Effector memory CD4-positive, alpha-beta T cell (primary cell): Measurements from ENCODE around the gene CYP46A1.

Source experiments
- DNase-seq, 3 donors: peaks; one replicate each; pipeline ENCODE4 v3.0.0-alpha.2; 2020
- H3K27ac ChIP-seq: 2 replicates; pipeline ENCODE4 v1.7.0; 2013; ENCODE audit warnings: mild to moderate bottlenecking, low read length, moderate library complexity; ENCODE audit not compliant: insufficient read depth, poor library complexity, severe bottlenecking
- H3K27me3 ChIP-seq: replicated peaks from 2 replicates; pipeline ENCODE4 v1.7.0; 2013; ENCODE audit warnings: mild to moderate bottlenecking, low read length; ENCODE audit not compliant: insufficient read depth, control insufficient read depth, poor library complexity, severe bottlenecking
- H3K36me3 ChIP-seq: 2 replicates; pipeline ENCODE4 v1.7.0; 2013; ENCODE audit warnings: mild to moderate bottlenecking, low read length, moderate library complexity; ENCODE audit not compliant: control insufficient read depth, insufficient read depth
- H3K4me1 ChIP-seq: 2 replicates; pipeline ENCODE4 v1.7.0; 2013; ENCODE audit warnings: low read length, mild to moderate bottlenecking; ENCODE audit not compliant: control insufficient read depth, insufficient read depth, poor library complexity, severe bottlenecking
- H3K4me3 ChIP-seq: 2 replicates; pipeline ENCODE4 v1.7.0; 2013; ENCODE audit warnings: low read length, low read depth, mild to moderate bottlenecking; ENCODE audit not compliant: insufficient read depth, poor library complexity, severe bottlenecking
- H3K9me3 ChIP-seq: 2 replicates; pipeline ENCODE4 v1.7.0; 2013; ENCODE audit warnings: mild to moderate bottlenecking, low read length, moderate library complexity; ENCODE audit not compliant: control insufficient read depth

The CYP46A1 gene

DNA sequence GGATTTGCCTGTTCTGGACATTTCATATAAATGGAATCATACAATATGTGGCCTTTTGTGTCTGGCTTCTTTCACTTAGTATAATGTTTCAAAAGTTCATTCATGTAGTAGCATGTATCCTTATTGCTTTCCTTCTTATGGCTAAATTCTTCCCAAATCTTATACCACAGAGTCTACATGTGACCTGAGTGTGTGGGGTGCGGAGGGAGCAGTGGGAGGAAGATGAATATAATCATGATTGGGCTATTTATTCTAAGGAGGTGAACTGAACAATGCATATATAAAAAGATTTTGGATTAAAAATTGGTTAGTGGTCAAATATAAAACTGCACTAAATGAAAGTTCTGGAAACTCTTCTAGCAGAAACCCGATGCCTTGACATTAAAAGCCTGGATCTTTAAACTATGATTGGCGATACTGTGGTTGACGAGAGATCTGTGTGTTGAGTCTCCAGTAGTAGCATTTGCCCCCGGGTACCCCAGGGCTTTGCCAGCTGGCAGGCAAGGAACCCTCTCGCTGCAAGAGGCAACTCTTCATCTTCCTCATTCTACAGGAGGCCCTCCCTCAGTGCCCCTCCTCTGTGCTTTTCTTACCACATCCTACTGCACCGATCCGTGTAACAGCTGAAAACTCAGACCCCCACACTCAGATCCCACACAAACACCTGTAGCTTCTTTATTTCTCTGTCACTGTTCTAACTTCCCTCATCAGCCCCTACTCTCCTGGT, 2.6 kb downstream of the CYP46A1 start:
- DNase-seq: no peak
- no peak overlapping the region for H3K4me3 ChIP-seq
- H3K9me3 ChIP-seq: no peaks in the 10 kb centered on the region
- no peaks in the 10 kb centered on the region for H3K36me3 ChIP-seq
- H3K4me1 ChIP-seq: peaks cover 11% of the 10 kb centered on the region
- H3K27me3 ChIP-seq: peaks cover 4% of the 10 kb centered on the region
- H3K27ac ChIP-seq: no peak overlapping the region

DNA sequence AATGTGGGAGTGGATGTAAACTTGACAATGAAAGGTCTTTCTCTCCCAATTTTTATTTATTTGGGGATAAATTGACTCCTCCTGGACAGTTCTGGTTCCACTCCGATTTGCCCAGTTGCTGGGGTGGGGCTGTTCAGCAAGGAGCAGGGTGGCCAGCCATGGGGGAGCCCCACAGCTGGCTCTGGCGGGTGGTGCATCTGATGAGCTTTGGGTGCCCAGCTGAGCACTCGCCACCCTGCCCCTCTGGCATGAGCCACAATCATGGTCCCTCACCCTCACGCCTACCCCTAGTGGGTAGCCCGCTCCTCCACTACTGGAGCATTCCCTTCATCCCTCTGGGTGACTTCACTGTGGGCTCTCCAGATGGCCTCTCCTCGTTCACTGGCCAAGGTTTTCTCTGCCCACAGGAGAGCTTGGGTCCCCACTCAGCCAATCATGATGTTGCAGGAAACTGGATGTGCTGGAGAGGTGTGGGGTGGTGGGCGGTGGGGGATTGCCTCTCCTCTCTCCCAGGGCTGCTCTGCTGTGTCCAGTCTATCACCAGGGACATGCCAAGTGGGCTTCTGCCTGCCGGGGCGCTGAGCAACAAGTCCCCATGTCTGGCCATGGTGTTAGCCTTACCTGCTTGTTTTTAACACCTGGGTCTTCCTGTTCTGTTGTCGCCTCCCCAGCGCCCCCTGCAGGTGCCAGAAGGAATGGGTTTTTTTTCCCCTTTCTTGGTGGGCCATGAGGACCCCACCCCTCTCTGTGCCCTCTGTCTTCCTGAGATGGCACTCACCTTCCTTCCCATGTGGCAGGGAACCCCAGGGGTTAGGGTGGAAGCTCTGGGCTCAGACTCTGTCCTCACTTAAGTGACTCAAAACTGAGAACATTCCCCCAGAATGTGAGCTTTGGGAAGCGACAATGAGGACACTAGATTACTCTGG, 3.4 kb downstream of the CYP46A1 start:
- Histone ChIP-seq H3K27me3 (peaks cover 4% of the 10 kb centered on the region), H3K27ac (no peak overlapping the region), H3K4me1 (peaks cover 11% of the 10 kb centered on the region), H3K9me3 (no peaks in the 10 kb centered on the region), H3K4me3 (no peak overlapping the region), H3K36me3 (no peaks in the 10 kb centered on the region)
- peak in 2 of 3 donors; percentile 9 to 17 for DNase-seq

DNA sequence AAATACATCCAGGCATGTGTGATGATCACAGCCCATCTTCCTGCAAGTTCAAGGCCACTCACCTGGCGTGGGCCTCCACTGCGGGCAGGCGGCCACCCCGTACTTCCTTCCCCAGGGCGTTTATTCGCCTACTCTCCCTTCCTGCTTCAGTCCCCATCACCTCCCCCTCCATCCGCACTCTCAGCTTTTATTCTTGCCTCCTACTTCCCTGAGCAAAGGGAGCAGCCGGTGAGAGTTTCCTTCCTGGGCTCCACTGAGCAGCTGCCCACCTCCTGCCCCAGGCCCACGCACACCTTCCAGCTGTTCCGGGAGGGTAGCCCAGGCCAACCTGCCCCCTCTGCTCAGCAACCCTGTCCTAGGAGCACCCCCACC, 4.1 kb downstream of the CYP46A1 start:
- Histone ChIP-seq H3K27ac (no peak overlapping the region), H3K9me3 (no peaks in the 10 kb centered on the region), H3K27me3 (peaks cover 4% of the 10 kb centered on the region), H3K4me1 (peaks cover 5% of the 10 kb centered on the region), H3K4me3 (no peak overlapping the region), H3K36me3 (no peaks in the 10 kb centered on the region)
- DNase-seq: no peak

DNA sequence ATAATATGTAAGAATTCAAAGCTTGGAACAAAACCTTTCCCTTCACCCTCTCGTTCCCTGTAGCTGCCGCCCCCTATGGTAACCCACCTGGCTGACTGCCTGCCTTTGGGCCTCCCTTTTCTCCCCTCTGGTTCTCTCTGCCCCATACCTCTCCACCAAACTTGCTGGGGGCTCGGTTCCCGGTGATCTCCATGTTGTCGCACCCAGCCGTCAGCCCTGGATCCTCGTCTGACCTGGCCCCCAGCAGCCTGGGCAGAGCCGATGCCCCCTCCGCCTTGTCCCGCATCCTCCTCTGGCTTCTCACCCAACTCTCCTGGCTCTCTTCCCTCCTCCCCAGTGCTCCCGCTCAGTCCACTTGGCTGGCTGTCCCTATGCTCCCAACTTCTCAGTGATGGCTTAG, 4.5 kb downstream of the CYP46A1 start:
- no peak overlapping the region for H3K4me3 ChIP-seq
- H3K27ac ChIP-seq: no peak overlapping the region
- peaks cover 4% of the 10 kb centered on the region for H3K4me1 ChIP-seq
- H3K36me3 ChIP-seq: no peaks in the 10 kb centered on the region
- H3K9me3 ChIP-seq: no peaks in the 10 kb centered on the region
- DNase-seq: no peak
- peaks cover 4% of the 10 kb centered on the region for H3K27me3 ChIP-seq

DNA sequence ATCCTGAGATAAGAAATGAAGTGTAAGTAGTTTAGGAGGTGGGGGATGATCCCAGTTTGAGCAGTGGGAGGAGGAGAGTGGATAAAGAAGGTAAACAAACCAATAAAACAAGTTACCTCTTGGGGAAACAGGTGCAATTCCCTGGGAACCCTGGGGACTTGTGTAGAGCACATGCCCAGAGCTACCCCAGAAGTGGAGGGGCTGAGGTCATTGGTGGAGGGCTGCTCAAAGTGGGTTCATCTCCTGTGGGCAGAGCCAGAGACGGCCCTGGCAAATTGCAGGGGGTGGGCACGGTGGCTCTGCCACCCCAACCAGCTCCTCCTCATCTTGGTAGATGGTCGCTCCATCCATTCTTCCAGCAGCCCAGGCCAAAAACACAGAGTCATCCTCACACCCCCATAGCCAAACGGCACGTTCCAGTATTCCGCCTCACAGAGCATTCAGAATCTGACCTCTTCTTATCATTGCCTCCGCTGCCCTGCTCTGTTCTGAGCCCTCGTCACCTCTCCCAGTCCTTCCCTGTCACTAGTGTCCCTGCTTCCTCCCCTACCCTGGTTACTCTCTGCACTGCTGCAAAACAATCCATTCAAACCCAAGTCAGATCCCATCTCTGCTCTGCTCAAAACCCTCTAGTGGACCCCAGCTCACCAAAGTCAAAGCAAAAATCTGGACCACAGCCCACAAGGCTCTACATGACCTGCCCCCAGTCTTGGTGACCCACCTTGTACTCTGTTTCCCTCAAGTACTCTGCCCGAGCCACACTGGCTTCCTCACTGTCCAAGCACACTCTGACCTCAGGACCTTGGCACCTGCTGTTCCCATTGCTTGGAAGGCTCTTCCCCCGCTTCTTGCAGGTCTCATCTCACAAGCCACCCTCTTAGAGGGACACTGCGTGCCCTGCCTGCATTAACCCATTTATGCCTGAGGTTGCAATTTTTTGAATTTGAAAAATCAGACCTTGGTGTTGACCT, 5.5 kb downstream of the CYP46A1 start:
- no peaks in the 10 kb centered on the region for H3K9me3 ChIP-seq
- no peak for DNase-seq
- no peaks in the 10 kb centered on the region for H3K36me3 ChIP-seq
- peaks cover 2% of the 10 kb centered on the region for H3K4me1 ChIP-seq
- no peak overlapping the region for H3K4me3 ChIP-seq
- H3K27me3 ChIP-seq: peaks cover 4% of the 10 kb centered on the region
- H3K27ac ChIP-seq: no peak overlapping the region

DNA sequence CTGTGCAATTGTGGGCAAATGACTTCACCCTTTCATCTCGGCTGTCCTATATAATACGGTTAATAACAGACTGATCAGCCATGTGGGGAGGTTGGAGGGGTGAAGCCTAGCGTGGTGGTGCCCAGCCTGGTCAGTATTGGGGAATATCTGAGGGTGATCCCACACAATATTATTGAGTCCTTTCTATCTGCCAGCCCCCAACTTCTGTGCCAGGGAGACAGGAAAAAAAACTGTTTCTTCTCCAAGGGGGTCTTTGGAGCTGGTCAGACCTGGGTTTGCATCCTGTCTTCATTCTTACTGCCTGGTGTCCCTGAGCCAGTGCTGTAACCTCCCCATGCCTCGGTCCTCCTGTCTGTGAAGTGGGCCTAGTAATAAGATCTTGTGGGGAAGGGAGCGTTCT, 6.5 kb downstream of the CYP46A1 start:
- Histone ChIP-seq H3K4me1 (no peaks in the 10 kb centered on the region), H3K27me3 (peaks cover 4% of the 10 kb centered on the region), H3K9me3 (no peaks in the 10 kb centered on the region), H3K27ac (no peak overlapping the region), H3K4me3 (no peak overlapping the region), H3K36me3 (no peaks in the 10 kb centered on the region)
- no peak for DNase-seq

DNA sequence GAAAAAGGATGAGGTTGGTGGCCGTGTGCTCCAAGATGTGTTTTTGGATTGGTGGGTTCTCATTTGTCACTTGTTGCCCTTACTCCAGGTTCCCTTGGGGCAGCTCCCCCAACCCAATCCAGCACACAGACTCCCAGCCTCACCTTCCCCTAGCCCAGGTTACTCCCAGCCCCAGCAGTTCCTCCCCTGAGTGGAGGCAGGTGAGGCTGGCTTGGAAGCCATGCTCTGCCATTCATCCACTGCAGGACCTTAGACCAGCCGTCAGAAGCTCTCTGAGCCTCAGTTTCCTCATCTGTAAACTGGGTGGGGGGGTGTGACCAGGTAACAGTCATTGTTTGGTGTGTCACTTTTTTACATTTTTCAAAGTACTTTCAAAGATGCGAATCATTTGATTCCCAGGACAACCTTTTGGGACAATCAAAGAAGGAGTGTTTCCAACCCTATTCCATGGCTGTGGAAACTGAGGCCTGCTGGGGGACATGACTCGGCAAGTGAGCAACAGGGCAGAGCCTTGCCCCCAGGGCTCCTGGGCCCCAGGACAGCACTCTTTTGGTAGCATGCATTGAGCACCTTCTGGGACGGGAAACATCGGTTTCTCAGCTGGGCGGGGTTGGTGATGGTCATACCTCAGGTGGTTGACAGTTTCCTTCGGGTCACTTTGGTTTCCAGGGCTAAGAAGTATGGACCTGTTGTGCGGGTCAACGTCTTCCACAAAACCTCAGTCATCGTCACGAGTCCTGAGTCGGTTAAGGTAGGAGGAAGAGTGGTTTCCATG, 7.2 kb downstream of the CYP46A1 start:
- Histone ChIP-seq H3K27ac (no peak overlapping the region), H3K4me3 (no peak overlapping the region), H3K9me3 (no peaks in the 10 kb centered on the region), H3K36me3 (no peaks in the 10 kb centered on the region), H3K27me3 (peaks cover 4% of the 10 kb centered on the region), H3K4me1 (no peaks in the 10 kb centered on the region)
- DNase-seq: no peak

DNA sequence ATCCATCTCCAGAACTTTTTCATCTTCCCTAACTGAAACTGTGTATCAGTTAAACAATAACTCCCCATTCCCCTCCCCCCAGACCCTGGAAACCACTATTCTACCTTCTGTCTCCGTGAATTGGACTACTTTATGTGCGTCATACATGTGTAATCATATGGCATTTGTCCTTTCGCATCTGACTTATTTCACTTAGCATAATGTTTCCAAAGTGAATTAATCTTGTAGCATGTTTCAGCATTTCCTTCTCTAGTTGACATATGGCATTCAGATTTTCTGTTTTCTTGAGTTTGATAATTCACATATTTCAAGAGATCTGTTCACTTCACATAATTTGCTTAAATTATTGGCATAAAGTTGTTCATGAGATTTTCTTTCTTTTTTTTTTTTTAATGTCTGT, 9.8 kb downstream of the CYP46A1 start:
- Histone ChIP-seq H3K27ac (no peak overlapping the region), H3K9me3 (no peaks in the 10 kb centered on the region), H3K4me1 (no peaks in the 10 kb centered on the region), H3K4me3 (no peak overlapping the region), H3K36me3 (no peaks in the 10 kb centered on the region), H3K27me3 (no peaks in the 10 kb centered on the region)
- no peak for DNase-seq

DNA sequence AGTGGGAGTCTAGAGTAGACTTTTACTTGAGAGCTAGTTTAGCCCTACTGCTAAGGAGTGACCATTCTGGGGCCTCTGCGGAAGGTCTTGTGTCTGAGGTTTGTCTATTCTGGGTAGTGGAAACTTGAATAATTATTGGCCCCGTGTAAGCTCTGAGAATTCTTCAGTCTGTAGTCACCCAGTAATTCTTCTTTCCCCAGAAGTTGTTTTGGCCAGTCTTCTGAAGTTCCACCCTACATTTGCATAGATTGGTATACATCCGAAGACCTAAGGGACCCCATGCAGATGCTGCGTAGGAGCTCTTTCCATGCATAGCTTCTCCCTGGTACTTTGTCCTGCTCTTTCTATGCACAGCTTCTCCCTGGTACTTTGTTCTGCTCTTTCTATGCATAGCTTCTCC, 12.8 kb downstream of the CYP46A1 start:
- Histone ChIP-seq H3K27ac (no peak overlapping the region), H3K36me3 (no peaks in the 10 kb centered on the region), H3K4me1 (no peaks in the 10 kb centered on the region), H3K27me3 (no peaks in the 10 kb centered on the region), H3K4me3 (no peak overlapping the region), H3K9me3 (no peaks in the 10 kb centered on the region)
- no peak for DNase-seq
